DMS 273 (cell line): ENCODE results near the gene STUM.
"Not testable (repeated sequence)": the region's sequence is repeated elsewhere in the genome, so short reads cannot be mapped to it uniquely, and the experiment has no call there.

Experiments used
- DNase-seq: peaks from one replicate; lab custom pipeline; 2025; ENCODE audit not compliant: unreplicated experiment; lab: John Stamatoyannopoulos, UW

Gene STUM

DNA sequence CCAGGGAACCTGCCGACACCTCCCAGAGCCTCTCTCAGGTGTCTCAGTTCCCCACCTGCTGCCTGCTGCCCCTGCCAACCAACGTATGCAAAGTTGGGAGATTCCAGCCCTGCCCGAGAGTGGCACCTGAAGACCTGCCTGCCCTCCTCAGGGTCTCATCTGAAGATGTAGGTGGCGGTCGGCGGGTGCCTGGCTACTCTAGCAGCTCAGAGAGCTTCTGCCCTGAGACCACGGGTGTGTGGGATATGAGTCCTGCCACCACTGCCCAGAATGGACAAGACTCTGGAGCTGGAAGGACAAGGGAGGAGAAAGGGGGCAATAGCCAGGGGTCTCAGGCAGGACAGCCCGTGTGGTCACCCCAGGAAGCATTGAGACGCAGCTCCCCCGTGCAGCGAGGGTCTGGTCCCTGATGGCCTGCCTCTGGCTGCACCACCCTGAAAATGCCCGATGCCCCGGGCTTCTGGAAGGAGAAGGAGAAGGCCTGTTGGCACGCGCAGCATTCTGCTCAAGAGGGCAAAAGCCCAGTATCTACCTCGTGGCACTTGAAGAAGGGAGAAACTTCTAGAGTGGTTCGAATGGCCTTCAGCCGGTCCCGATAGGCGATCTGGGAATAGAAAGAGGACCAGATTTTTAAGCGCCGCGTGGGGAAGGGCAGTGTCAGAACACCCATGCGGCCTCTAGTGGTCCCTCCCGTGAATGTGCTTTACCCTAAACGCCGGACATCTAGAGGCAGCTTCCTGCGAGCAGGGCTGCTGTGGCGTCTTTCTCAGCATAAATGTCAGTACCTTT, 88.8 kb downstream of the STUM start:
- DNase-seq = no peak

DNA sequence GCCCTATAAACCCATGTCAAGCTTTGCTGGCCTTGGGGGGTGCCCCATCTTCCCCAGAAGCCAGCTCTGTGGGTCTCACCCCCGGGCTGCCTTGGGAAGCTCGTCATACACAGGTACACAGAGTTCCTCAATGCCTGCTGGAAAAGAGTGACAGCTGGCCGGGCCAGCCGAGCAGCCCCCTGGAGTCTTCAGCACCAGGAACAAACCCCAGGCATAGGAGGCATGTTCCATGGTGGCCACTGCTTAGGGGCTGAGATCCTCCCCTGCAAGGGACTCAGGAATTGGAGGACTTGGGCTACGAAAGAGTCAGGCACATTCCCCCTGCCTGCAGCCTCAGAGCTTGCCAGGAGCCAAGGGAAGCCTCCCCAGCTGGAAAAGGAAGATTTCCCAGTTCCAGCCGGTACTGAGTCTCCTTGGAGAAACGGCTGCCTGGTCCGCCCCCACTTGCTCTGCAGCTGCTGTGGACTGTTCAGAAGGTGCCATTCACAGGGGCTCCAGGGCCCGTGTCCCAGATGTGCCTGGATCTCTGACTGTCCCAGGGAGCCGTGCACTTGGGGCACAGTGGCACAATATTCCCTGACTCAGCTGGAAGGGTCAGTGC, 89.5 kb downstream of the STUM start:
- DNase-seq = peak; percentile 76

DNA sequence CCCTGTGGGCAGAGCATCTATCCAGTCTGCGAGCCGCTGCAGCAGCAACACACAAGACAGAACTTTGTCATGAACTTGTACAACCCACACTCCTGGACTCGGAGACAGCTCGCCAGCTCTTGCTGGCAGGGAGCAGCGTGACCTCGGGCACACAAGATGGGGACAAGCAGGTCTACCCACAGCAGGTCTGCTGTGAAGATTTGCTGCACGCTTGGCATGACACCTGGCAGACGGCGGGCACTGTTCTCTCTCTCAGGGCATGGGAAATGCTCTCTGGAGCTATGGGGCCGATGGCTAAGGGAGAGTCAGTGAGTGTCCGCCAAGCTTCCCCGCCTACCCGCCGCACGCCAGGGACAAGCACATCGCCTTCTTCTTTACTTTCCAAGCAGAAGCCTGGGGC, 90.0 kb downstream of the STUM start:
- no peak for DNase-seq

DNA sequence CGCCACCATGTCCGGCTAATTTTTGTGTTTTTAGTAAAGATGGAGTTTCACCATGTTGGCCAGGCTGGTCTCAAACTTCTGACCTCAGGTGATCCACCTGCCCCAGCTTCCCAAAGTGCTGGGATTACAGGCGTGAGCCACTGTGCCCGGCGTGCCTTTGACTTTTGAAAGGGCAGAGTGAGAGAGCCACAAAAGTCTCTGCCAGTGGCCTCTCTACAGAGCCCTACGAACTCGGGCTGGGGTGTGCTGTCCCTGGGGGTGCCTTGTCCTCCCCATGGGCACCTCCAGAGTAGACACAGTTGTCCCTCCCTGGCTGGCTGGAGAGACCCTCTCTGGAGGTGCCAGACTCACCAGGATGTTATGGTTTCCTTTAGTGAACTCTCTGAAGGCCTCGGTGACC, 90.6 kb downstream of the STUM start:
- DNase-seq = not testable (repeated sequence)

DNA sequence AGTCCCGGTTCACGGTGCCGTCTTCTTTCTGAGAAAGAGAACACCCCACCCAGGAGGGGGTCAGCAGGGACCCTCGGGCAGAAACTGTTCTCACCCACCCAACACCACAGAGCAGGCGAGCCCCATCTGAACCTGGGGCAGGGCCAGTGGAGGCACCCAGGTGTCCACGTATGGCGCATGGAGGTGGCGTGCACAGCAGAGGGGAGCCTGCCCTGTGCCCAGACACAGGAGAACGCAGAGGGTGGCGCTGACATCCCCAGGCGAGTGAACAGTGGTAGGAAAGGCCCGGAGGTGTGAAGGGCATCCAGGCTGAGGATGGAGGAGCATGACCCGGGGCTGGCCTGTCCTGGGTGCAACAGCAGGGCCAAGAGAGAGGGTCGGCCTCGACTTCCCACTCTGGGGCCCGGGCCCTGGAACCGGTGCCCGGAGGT, 91.1 kb downstream of the STUM start:
- no peak for DNase-seq

DNA sequence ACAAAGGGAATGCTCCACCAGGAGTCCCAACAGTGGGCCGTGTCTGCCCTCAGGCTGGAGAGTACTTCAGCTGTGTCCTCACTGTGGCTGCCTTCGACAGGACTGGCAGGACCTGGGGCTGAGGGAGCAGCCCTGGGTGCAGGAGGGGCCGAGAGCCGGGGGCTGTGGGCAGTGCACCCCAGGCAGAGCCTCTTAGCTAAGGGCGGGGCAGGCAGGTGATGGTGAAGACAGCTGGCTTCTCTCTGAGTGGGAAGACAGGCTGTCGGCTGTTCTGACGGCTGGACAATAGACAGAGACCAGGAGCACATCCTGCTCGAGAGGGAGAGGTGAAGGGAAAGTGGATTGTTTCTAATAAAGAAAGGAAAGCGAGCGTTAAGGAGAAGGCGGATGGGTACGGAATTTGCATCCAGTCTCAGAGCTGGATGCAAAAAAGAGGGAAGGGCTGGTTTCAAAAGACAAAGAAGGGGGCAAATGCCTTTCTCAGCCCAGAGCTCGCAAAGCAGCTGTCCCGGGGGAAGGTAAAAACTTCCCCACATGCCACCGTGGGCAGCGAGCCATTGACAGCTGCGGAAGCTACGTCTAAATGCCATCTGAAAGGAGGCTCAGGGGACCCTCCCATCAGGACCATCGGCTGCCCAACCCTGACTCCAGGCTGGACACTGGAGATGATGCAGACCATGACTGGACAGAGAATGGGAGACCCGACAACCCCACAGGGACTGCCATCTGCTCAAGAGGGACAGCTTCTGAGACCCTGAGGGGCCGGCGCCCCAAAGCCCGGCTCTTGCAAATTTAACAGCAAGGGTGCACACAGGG, 92.0 kb downstream of the STUM start:
- peak; percentile 81 for DNase-seq

DNA sequence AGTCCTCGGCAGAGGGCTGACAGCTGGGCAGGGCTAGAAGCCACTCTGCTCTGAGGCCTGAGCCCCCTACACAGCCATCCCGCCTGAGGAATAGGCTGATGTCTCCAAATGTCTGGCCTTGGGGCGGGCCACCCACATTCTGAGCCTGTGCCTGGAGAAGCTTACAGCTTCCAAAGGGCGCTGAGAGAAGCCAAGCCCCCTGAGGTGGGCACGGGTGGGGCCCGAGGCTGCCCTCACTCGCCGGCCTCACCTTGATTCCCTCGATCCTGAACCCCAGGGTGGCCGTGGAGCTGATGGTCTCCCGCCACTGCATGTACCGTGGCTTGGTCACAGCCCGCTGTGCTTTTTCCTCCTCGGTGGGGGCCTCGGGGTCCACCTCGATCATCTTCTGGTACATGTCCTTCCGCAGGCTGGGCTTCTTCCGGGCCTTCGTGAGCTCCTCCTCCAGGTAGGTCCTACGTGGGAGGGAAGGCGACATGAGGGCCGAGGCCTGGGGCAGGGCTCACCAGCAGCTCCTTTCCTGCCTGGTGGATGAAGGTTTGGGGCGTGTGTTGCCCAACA, 93.2 kb downstream of the STUM start:
- no peak for DNase-seq

DNA sequence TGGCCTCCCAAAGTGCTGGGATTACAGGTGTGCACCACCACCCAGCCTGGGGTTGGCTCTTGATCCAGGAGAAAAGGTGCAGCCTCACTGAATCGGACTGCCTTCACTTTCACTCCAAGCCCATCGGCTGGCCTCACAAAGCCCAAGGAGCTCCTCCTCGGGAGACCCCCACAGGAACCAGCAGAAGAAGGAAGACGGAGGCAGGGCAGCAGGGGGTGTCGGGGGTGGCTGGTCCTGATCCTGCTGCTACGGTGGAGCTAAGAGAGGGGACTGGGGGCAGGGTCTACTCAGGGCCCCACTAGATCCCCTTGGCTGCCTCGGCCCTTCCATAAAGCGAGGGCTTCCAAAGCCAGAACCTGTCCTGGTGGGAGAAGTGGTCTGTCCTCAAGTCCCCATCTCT, 93.9 kb downstream of the STUM start:
- DNase-seq = no peak

DNA sequence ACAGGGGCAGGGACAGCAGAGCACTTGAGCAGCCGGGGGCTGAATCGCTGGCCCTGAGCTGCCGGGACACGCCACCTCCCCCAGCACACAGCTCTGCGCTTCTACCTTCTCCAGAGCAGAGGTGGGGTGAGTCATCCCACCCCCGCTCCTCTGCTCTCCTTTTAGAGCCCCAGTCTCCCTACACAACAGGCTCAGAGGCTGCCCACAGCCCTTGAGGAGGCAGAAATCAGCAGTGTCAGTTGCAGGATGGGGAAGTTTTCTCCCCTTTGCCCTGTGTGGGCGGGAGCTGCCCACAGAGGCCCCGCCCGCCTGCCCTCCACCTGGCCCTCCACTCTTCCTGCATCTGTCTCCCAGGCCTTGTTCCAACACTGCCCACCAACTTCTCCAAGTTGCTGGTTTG, 94.6 kb downstream of the STUM start:
- DNase-seq = peak; percentile 67

DNA sequence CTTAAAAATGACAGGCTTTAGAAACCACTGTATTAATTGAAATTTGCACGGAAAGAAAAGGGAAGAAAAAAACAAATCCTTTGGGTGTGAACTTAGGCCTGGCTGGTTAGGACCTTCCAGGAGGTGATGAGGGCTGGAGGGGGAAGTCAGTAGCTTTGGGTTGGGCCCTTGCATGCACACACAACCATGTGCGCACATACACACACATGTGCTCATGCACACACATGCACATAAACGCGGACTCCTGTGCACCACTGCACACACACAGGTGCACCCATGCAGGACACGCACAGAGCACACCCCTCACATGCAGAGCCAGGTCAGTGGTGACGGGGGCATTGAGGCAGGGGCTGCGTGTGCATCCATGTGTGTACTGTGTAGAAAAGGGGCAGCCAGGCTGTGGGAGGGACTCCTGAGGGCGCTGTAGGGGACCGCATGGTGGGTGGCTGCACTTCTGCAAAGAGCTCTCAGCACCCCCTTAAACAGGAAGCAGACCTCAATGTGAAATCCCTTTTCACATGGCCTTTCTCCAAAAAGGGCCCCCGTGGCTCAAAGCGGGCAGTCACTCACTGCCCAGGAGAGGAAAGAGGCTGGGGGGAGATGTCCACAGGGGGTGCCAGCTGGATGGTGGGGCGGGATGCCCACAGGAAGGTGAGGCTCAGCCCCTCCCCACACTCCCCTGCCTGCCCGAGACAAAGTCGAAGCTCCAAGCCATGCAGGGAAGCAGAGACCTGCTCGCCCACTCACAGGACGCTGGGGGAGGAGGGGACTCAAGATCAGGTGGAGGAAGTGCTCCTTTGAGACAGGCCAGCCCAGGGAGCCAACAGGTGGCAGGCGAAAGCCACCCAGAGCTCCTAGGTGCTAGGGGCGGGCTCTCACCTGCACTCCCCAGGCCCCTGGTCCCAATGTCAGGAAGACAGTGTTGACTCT, 95.3 kb downstream of the STUM start:
- DNase-seq = no peak

DNA sequence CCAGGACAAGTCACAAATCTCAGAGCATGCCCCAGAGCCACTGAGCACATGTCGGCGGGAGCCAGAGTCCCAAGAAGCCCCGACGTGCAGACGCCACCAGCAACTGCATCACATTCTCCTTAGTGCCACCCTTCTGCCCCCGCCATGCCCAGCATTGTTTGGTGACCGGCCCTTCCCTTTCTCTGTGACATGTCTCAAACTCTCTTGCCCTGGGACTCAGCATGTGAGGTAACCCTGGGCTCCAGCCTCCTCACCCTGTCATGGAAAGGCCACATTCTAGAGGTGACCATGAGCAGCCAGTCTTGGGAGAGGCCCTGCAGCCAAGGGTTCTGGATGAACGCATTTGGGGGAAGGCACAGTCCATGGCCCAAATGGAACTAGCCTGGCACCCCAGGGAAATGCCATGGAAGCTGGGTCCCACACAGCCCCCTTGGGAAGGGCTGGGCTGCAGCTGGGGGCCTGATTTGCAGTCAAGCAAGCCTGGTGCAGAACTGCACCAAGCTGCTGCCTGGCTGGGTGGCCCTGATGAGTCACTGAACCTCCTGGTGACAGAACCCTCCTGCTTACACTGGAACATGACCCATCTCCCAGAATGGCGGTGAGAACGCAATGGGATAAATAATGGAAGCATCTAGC, 96.1 kb downstream of the STUM start:
- no peak for DNase-seq

DNA sequence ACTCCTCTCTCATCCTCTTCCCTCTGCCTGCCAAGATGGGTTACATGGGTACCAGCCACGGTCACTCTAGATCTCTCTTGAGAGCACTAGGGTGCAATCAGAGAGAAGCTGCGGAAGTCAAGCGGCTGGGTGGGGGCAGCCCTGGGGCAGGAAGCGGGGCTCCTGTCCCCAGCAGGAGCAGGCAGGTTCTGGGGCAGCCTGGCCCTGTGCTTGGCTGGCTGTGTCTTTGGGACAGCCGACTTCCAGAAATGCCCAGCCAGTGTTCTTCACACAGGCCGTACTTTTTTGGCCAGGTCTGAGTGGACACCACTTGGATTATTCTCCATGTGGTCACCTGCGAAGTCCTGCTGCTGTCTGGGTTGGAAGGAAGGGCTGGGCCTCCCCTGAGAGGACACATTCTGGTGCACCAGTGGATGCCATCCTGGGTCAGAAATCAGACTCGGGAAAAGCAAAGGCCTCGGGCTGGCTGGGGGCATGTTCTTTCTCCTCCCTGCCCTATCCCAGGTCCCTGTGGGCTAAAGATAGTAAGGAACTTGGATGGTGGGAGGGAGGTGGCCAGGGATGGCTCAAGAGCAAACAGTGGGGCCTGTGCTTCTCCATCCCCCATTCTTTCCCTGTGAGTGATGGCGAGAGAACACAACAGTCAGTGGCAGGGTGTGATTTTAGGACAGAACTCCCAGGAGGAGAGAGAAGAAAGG, 96.9 kb downstream of the STUM start:
- DNase-seq = no peak

DNA sequence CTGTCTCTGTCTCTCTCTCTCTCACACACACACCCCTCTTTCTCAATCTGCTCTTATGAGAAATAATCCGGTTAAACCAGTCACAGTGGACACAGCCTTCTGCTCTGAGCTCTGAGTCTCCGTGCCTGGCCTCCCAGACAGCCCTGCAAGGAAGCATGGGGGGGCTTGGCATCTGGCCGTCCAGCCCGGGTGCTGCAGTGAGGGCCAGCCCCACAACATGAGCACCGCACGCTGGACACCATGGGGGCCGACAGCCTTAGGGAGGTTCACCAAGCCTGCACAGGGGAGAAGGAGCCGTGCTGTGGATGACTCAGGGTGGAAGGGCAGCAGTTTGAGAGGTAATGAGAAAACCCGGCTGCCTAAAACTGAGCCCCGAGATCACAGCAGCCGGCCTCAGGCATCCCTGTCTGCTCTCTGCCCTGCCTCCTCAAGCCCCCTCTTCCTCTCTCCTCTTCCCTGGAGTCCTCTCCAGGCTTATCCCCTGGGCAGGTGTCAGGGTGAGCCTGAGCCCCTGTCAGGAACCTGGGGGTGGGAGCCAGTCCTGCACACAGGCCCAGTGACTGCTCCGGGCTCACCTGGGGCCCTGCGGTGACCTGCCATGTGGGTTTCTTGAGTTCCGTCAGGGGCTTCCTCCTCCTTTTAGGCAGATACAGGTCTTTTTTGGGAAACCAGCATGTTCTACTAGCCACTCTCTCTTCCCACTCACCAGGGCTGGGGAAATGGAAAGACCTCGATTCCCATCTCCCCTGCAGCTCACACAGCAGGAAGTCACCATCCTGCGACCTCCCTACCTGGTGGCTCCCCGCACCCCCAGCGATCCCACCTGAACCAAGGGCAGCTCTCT, 97.7 kb downstream of the STUM start:
- no peak for DNase-seq

DNA sequence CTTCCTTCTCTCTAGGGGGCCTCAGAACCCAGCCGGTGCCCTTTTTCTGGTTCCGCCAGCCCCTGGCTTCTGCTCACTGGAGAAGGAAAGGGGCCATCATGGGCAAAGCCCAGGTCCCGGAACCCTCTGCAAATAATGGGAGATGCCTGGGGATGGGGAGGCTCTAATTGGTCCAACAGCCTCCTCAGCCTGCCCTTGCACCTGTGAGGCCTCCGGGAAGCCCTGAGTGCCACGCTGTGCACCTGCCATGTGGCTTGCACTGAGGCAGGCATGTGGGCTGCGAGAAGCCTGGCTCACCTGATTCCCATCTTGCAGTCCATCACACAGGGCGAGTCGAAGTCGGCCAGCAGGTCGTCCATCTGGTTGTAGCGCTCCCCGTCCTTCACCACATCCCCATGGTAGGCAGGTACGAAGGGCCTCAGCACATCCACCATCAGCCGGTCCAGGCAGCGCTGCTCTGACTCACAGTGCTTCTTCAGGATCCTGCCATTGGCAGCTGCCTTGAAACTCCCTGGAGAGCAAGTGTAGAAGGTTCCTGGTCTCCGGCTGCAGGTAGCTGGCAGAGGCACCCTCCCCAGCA, 98.4 kb downstream of the STUM start:
- no peak for DNase-seq

DNA sequence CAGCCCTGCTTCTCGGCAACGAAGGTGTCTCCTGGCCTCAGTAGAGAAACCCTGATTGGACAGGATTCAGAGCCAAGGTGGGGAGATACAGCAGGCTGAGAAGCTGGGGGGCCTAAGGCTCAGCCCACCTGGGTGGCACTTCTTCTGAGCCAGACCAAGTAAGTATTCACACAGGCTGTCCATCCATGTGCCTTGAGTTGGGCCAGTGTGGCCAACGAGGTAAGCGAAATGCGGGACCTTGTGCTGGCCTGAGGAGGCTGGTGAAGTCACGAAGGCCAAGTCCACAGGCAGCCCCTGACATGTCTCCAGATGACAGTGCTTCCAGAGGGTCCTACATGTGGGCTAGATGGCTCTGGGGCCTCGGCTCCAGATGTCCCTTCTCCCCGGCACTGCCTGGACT, 99.2 kb downstream of the STUM start:
- no peak for DNase-seq

DNA sequence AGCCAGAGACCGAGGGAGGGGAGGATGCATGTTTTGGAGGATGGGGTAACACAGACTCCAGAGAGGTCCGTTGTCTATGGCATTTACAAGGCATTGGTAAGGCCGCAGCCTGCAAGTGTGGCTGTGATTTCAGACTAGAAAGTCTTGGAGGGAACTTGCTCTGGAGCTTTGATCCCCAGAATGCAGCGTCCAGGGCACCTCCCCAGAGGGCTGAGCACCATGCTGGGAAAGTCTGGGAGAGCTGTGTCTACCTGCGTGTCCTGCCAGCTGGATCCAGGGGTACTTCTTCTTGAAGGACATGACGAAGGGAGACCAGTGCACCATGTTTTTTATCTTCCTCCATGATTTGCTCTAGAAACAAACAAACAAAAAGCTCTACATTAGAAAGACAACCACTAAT, 99.9 kb downstream of the STUM start:
- DNase-seq = no peak

DNA sequence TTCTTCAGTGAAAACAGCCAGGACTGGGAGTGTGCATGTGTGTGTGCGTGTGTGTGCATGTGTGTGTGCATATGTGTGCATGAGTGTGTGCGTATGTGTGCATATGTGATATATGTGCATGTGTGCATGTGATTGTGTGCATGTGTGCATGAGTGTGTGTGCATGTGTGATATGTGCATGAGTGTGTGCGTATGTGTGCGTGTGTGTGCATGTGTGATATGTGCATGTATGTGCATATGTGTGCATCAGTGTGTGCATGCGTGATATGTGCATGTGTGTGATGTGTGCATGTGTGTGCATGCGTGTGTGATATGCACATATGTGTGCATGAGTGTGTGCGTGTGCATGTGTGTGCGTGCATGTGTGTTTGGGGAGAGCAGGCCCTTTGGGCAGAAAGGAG, 100.7 kb downstream of the STUM start:
- DNase-seq = no peak

DNA sequence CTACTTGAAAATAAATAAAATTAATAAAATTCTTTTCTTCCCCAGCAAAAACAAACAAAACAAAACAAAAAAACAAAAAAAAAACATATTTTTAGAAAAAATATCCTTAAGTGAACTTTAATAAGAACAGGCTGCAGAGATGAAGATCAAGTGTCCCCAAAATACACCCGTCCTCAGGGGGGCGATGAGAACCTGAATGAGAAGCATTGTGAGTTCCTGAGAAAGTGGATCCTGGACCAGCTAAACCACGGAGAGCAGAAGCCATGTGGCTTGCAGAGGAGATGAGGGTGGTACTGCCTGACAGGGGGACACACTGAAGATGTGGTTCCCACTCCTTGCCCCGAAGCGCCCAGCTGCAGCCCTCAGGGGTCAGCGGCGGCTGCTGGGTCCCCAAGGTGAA, 101.2 kb downstream of the STUM start:
- peak; percentile 76 for DNase-seq
